Measurements from ENCODE around the gene SBK3. TPM values are rescaled to one million over a fixed set of nuclear protein-coding genes. Genes with fewer than 3 reads are reported as not detected.

Gene SBK3, protein sequence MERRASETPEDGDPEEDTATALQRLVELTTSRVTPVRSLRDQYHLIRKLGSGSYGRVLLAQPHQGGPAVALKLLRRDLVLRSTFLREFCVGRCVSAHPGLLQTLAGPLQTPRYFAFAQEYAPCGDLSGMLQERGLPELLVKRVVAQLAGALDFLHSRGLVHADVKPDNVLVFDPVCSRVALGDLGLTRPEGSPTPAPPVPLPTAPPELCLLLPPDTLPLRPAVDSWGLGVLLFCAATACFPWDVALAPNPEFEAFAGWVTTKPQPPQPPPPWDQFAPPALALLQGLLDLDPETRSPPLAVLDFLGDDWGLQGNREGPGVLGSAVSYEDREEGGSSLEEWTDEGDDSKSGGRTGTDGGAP
- polyA plus RNA-seq (2013, experiment 1 of 2), result 0.44 TPM
- polyA plus RNA-seq (2013, experiment 2 of 2), result 1.1 TPM

DNA sequence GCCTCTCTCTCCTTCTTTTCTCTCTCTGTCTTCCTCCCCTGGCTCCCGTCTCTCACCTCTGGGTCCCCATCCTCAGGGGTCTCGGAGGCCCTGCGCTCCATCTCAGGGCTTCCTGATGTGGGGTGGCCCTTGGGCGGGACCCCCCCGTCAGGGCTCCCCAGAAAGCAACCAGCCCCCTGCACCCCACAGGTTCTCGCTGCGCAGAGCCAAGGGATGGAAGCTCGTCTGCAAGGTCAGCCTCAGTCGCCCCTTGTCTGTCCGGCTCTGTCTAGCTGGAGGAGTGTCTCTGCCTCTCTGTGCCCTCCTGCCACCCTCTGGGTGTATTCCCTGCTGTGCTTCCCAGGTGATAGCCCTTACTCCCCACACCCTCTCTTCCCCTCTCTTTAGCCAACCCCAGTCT, at the start of gene SBK3:
SBK3 (minus strand) TSS at position 101 of the 400 bp plus-strand sequence; CDS start at position 101, 0 bp downstream.
- Histone ChIP-seq H3K4me3 (ENCODE audit: extremely low read depth, insufficient read depth, low read length, poor library complexity, severe bottlenecking) (no peak within 1 kb of the TSS), H3K27ac (ENCODE audit: low read depth, low read length, severe bottlenecking) (no peak within 1 kb of the TSS), H3K9me3 (ENCODE audit: control insufficient read depth, low read length) (no peaks in the 10 kb centered on the region), H3K36me3 (ENCODE audit: control insufficient read depth, insufficient read depth, low read length) (no peaks in the 10 kb centered on the region), H3K4me1 (ENCODE audit: control insufficient read depth, insufficient read depth, low read length, poor library complexity, severe bottlenecking) (peaks cover 22% of the 10 kb centered on the region)
- 88 to 89% methylated on average over 8 to 10 of the region's 10 CpGs for WGBS, 2 experiments (ENCODE audit: insufficient coverage in 2 of 2)

DNA sequence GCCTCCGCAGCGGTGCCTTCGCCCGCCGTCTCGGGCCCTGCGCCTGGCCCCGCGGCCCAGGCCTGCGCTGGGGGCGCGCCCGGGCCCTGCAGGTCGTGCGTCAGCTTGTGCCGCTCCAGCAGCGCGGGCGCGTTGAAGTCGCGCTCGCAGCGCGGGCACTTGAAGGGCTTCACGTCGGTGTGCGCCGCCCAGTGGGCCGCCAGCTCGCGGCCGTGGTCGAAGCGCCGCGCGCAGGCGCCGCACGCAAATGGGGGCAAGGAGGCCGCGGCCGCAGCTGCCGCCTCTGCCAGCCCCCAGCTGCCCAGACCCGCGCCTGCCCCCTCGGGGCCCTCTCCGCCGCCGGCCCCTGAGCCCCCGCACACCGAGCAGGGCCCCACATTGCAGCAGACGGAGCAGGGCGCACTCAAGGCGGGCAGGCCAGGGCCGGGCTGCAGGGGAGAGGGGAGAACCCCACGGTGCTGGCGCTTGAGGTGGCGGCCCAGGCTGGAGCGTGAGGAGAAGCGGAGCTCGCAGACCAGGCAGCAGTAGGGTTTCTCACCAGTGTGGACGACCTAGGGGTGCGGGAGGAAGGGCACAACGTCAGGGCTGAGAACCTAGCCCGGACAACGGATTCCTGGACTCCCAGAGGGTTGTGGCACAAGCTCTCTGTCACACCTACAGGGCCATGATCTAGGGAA, 47.9 kb upstream of the SBK3 start:
- H3K27ac ChIP-seq (ENCODE audit: low read depth, low read length, severe bottlenecking), result no peak overlapping the region
- peaks cover 54% of the 10 kb centered on the region for H3K36me3 ChIP-seq (ENCODE audit: control insufficient read depth, insufficient read depth, low read length)
- H3K4me1 ChIP-seq (ENCODE audit: control insufficient read depth, insufficient read depth, low read length, poor library complexity, severe bottlenecking), result no peaks in the 10 kb centered on the region
- no peak overlapping the region for H3K4me3 ChIP-seq (ENCODE audit: extremely low read depth, insufficient read depth, low read length, poor library complexity, severe bottlenecking)
- H3K9me3 ChIP-seq (ENCODE audit: control insufficient read depth, low read length), result no peaks in the 10 kb centered on the region
- 97 to 98% methylated on average over 59 to 63 of the region's 68 CpGs for WGBS, 2 experiments (ENCODE audit: insufficient coverage in 2 of 2)

DNA sequence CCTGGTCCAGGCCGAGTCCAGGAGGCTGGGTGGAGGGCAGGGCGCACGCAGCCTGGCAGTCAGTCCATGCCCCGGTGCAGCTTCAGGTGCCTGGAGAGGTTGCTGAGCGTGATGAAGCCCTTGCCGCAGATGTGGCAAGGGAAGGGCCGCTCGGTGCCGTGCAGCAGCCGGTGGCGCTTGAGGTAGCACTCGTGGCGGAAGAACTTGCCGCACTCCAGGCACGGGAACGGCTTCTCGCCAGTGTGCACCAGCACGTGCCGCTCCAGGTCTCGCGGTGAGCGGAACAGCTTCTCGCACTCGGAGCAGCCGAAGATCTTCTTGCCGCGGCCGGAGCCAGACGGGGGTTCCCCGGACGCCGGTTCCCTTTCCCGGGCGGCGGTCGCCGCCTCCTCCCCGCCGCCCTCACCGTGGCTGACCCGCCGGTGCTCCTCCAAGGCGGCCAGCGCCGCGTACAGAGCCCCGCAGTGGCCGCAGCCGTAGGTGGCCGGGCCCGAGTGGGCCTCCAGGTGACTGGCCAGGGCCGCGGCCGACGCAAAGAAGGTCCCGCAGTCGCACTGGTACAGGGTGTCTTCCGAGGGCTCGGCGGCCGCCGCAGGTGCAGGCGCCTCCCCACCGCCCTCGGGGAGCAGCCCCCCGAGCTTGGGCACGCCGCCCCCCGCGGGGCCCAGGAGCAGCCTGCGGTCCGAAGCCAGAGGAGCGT, 47.2 kb upstream of the SBK3 start:
- Histone ChIP-seq H3K9me3 (ENCODE audit: control insufficient read depth, low read length) (no peaks in the 10 kb centered on the region), H3K36me3 (ENCODE audit: control insufficient read depth, insufficient read depth, low read length) (peaks cover 54% of the 10 kb centered on the region), H3K4me1 (ENCODE audit: control insufficient read depth, insufficient read depth, low read length, poor library complexity, severe bottlenecking) (no peaks in the 10 kb centered on the region), H3K27ac (ENCODE audit: low read depth, low read length, severe bottlenecking) (no peak overlapping the region), H3K4me3 (ENCODE audit: extremely low read depth, insufficient read depth, low read length, poor library complexity, severe bottlenecking) (no peak overlapping the region)
- 96 to 97% methylated on average over 72 to 73 of the region's 73 CpGs for WGBS, 2 experiments (ENCODE audit: insufficient coverage in 2 of 2)

DNA sequence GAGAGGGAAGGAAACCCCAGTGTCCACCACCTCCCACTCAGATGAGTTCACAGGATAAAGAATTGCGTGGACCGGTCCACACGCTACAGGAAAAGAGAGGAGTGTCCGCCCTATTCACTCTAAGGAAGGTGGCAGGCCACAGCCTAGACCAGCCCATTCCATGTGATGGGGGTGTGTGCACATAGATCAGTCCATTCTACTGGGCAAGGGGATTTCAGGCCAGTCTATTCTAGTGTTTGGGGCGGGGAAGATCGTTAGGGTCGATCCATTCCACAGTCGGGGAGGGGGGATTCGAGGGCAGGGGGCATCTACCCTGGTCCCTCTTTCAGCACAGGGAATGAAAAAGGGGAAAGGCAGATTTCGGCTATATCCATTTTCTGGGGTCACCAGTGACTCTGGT, 46.2 kb upstream of the SBK3 start:
- 67 to 95% methylated on average over 5 to 6 of the region's 10 CpGs for WGBS, 2 experiments (ENCODE audit: insufficient coverage in 2 of 2)
- no peaks in the 10 kb centered on the region for H3K4me1 ChIP-seq (ENCODE audit: control insufficient read depth, insufficient read depth, low read length, poor library complexity, severe bottlenecking)
- peaks cover 45% of the 10 kb centered on the region for H3K36me3 ChIP-seq (ENCODE audit: control insufficient read depth, insufficient read depth, low read length)
- H3K9me3 ChIP-seq (ENCODE audit: control insufficient read depth, low read length), result no peaks in the 10 kb centered on the region
- H3K4me3 ChIP-seq (ENCODE audit: extremely low read depth, insufficient read depth, low read length, poor library complexity, severe bottlenecking), result no peak overlapping the region
- no peak overlapping the region for H3K27ac ChIP-seq (ENCODE audit: low read depth, low read length, severe bottlenecking)

DNA sequence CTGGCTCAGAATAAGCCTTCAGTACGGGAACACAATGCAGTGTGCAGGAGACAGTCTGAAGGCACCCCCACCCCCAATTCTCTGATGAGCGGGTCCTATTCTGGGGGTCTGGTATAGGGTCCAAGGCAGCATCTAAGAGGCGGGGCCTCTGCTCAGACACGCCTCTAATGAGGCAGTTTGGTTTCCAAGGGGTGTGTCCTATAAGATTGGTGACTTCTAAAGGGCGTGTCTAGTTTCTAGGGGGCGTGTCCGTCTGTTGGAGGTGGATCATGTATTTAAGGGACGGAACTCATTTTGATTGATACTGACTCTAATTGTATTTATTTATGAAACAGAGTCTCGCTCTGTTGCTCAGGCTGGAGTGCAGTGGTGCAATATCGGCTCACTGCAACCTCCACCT, 45.3 kb upstream of the SBK3 start:
- WGBS, 2 experiments (ENCODE audit: insufficient coverage in 2 of 2), result 82 to 95% methylated on average over 5 to 7 of the region's 10 CpGs
- H3K4me3 ChIP-seq (ENCODE audit: extremely low read depth, insufficient read depth, low read length, poor library complexity, severe bottlenecking), result no peak overlapping the region
- H3K27ac ChIP-seq (ENCODE audit: low read depth, low read length, severe bottlenecking), result no peak overlapping the region
- H3K9me3 ChIP-seq (ENCODE audit: control insufficient read depth, low read length), result no peaks in the 10 kb centered on the region
- no peaks in the 10 kb centered on the region for H3K4me1 ChIP-seq (ENCODE audit: control insufficient read depth, insufficient read depth, low read length, poor library complexity, severe bottlenecking)
- peaks cover 36% of the 10 kb centered on the region for H3K36me3 ChIP-seq (ENCODE audit: control insufficient read depth, insufficient read depth, low read length)

DNA sequence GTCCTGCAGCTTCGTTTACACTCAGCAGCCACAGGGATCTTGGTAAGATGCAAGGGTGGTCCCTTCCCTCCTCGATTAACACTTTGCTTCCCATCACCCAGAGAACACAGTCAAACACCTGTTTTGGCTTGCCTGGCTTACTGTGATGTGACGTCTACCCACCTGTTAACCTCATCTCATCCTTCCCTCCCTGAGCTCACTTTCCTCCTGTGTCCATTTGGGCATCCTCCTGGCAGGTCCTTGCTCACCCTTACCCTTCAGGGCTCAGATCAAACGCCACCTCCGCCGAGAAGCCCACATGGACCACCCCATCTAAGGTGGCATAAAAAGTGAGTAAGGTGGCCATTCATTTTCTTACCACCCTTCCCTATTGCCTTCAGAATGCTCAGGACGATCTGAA, 44.8 kb upstream of the SBK3 start:
- H3K4me1 ChIP-seq (ENCODE audit: control insufficient read depth, insufficient read depth, low read length, poor library complexity, severe bottlenecking), result no peaks in the 10 kb centered on the region
- no peak overlapping the region for H3K4me3 ChIP-seq (ENCODE audit: extremely low read depth, insufficient read depth, low read length, poor library complexity, severe bottlenecking)
- H3K36me3 ChIP-seq (ENCODE audit: control insufficient read depth, insufficient read depth, low read length), result peaks cover 30% of the 10 kb centered on the region
- WGBS, 2 experiments (ENCODE audit: insufficient coverage in 2 of 2), result 55 to 59% methylated on average over 6 to 7 of the region's 7 CpGs
- no peaks in the 10 kb centered on the region for H3K9me3 ChIP-seq (ENCODE audit: control insufficient read depth, low read length)
- no peak overlapping the region for H3K27ac ChIP-seq (ENCODE audit: low read depth, low read length, severe bottlenecking)

DNA sequence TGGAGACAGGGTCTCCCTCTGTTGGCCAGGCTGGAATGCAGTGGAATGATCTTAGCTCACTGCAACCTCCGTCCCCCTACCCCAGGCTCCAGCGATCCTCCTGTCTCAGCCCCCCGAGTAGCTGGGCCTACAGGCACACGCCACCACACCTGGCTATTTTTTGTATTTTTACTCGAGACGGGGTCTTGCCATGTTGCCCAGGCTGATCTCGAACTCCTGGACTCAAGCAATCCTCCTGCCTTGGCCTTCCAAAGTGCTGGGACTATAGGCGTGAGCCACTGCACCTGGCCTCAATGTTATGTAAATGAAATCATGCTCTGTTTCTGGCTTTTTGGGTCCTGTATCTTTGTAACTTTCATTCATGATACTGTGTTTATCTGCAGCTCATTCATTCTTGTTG, 43.4 kb upstream of the SBK3 start:
- peaks cover 20% of the 10 kb centered on the region for H3K36me3 ChIP-seq (ENCODE audit: control insufficient read depth, insufficient read depth, low read length)

DNA sequence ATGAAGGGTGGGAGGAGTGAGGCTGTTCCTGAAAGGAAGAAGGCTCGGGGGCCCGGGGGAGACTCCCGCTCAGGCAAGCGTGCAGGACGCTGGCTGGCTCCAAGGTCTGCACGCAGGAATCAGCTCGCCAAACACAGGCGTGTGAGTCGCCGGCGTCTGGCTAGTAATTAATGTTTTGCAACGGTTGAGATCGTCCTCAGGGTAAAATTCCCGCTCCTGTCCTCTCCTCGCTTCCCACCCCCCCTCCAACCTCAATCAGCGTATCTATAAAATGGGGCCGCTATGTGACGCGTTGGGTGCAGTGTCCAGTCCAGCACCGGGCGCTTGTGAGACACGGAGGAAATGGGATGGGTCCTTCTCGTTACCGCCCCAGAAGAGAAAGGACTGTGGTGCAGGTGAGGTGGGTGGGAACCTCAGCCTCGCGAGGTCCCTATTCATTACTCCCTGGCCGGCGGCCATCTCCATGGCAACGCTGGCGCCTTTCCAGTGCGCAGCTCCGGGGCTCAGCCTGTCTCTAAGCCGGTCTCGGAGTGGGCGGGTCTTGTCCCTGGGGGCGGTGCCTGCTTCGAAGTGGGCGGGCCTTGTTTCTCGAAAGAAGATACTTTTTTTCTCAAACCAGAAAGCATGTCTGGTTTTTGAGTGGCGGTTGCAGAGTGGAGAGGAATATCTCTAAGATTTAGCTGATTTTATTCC, 41.8 kb upstream of the SBK3 start:
- Histone ChIP-seq H3K4me1 (ENCODE audit: control insufficient read depth, insufficient read depth, low read length, poor library complexity, severe bottlenecking) (no peaks in the 10 kb centered on the region), H3K36me3 (ENCODE audit: control insufficient read depth, insufficient read depth, low read length) (peaks cover 10% of the 10 kb centered on the region), H3K27ac (ENCODE audit: low read depth, low read length, severe bottlenecking) (peak overlapping the region; percentile 50), H3K4me3 (ENCODE audit: extremely low read depth, insufficient read depth, low read length, poor library complexity, severe bottlenecking) (peak overlapping the region; percentile 31), H3K9me3 (ENCODE audit: control insufficient read depth, low read length) (no peaks in the 10 kb centered on the region)
- 2 to 3% methylated on average over 19 to 25 of the region's 40 CpGs for WGBS, 2 experiments (ENCODE audit: insufficient coverage in 2 of 2)

More for the DNA sequence above, 43.4 kb upstream of the SBK3 start:
- 88 to 90% methylated on average over 6 to 8 of the region's 8 CpGs for WGBS, 2 experiments (ENCODE audit: insufficient coverage in 2 of 2)
- Histone ChIP-seq H3K4me1 (ENCODE audit: control insufficient read depth, insufficient read depth, low read length, poor library complexity, severe bottlenecking) (no peaks in the 10 kb centered on the region), H3K27ac (ENCODE audit: low read depth, low read length, severe bottlenecking) (no peak overlapping the region), H3K9me3 (ENCODE audit: control insufficient read depth, low read length) (no peaks in the 10 kb centered on the region), H3K4me3 (ENCODE audit: extremely low read depth, insufficient read depth, low read length, poor library complexity, severe bottlenecking) (no peak overlapping the region)

DNA sequence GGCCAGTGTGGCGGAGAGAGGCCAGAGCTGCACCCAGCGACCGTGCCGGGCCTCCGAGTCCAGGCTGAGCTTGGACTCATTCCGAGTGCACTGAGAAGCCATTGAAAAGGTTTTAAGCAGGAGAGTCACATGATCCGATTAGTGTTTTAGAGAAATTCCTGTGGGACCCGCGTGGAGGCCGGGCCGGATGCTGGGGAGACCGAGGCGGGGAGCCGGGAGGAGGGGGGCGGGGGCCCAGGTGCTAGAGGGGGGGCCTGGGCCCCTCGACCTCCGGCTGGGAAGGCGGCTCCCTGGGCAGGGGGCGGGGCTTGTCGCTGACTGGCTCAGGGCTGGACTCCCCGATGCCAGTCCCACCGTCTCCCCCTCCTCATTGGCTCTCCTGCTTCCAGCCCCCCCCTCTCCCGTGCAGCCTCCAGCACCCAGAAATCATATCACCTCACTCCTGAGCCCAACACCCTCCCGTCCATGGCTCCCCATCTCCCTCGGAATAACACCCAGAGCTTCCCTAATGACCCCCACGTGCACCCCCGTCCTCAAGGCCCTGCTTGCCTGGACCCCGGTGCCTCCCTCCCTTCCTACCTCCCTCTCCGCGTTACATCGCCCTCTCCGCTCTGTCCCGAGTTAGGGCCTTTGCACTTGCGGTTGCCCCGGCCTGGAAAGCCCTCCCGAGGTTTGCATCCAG, 40.5 kb upstream of the SBK3 start:
- H3K4me1 ChIP-seq (ENCODE audit: control insufficient read depth, insufficient read depth, low read length, poor library complexity, severe bottlenecking), result no peaks in the 10 kb centered on the region
- peak overlapping the region; percentile 27 for H3K4me3 ChIP-seq (ENCODE audit: extremely low read depth, insufficient read depth, low read length, poor library complexity, severe bottlenecking)
- H3K36me3 ChIP-seq (ENCODE audit: control insufficient read depth, insufficient read depth, low read length), result no peaks in the 10 kb centered on the region
- H3K9me3 ChIP-seq (ENCODE audit: control insufficient read depth, low read length), result no peaks in the 10 kb centered on the region
- WGBS, 2 experiments (ENCODE audit: insufficient coverage in 2 of 2), result 14 to 19% methylated on average over 26 to 27 of the region's 36 CpGs
- peak overlapping the region; percentile 62 for H3K27ac ChIP-seq (ENCODE audit: low read depth, low read length, severe bottlenecking)

DNA sequence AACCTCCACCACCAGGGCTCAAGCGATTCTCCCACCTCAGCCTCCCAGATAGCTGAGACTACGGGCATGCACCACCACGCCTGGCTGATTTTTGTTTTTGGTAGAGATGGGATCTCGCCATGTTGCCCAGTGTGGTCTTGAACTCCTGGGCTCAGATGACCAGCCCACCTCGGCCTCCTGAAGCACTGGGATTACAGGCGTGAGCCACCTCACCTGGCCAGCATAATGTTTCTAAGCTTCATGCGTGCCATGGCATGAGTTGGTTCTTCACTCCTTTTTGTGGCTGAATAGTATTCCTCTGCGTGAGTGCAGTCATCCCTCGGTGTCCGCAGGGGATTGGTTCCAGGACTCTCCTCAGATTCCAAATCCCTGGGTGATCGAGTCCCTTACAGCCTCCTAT, 39.5 kb upstream of the SBK3 start:
- Histone ChIP-seq H3K9me3 (ENCODE audit: control insufficient read depth, low read length) (no peaks in the 10 kb centered on the region), H3K4me3 (ENCODE audit: extremely low read depth, insufficient read depth, low read length, poor library complexity, severe bottlenecking) (no peak overlapping the region), H3K27ac (ENCODE audit: low read depth, low read length, severe bottlenecking) (no peak overlapping the region), H3K36me3 (ENCODE audit: control insufficient read depth, insufficient read depth, low read length) (no peaks in the 10 kb centered on the region), H3K4me1 (ENCODE audit: control insufficient read depth, insufficient read depth, low read length, poor library complexity, severe bottlenecking) (no peaks in the 10 kb centered on the region)
- WGBS, 2 experiments (ENCODE audit: insufficient coverage in 2 of 2), result 93 to 99% methylated on average over 9 to 10 of the region's 11 CpGs

Data from mesodermal cell (in vitro differentiated cells).